PC-9 (cell line): ENCODE results near the gene SLC4A2. TPM values are rescaled to one million over a fixed set of nuclear protein-coding genes. Genes with fewer than 3 reads are reported as not detected.

Experiments
- BruUV-seq: library from RNA; stranded (reverse); fragments of 400-500 nt; replicated peaks from 2 replicates; lab custom pipeline; 2021; lab: Mats Ljungman, UMichigan
- CTCF ChIA-PET: fragments of 300-600 bp; sonication (Branson Sonifier 250); formaldehyde crosslinking; loops from one replicate; lab custom pipeline; 2022; ENCODE audit warnings: antibody characterized with exemption; lab: Charles Lee
- POLR2A ChIA-PET: fragments of 300-600 bp; sonication (Branson Sonifier 250); formaldehyde crosslinking; loops from one replicate; lab custom pipeline; 2022; ENCODE audit warnings: antibody characterized with exemption; ENCODE audit not compliant: unreplicated experiment; lab: Charles Lee
- DNase-seq, 2 experiments: peaks; one replicate each; pipeline versions ENCODE4 v3.0.0 to v3.0.0-alpha.2; 2015 to 2022; ENCODE audit warnings: mixed read lengths in 1 of 2
- H2AFZ ChIP-seq: fragments of 200-600 bp; sonication (generic); 2 replicates; pipeline ENCODE4 v1.8.1; 2017; ENCODE audit warnings: antibody characterized with exemption
- H3F3A ChIP-seq: fragments of 200-600 bp; sonication (generic); 2 replicates; pipeline ENCODE4 v1.8.1; 2017; ENCODE audit warnings: antibody characterized with exemption, mild to moderate bottlenecking, low read depth; ENCODE audit not compliant: insufficient read depth
- H3K27ac ChIP-seq: fragments of 200-600 bp; sonication (generic); 2 replicates; pipeline ENCODE4 v1.6.1; 2016; ENCODE audit warnings: mixed run types
- H3K27me3 ChIP-seq: fragments of 200-600 bp; sonication (generic); 2 replicates; pipeline ENCODE4 v1.6.1; 2016; ENCODE audit warnings: low read depth, mixed run types; ENCODE audit not compliant: insufficient read depth
- H3K36me3 ChIP-seq: fragments of 200-600 bp; sonication (generic); 2 replicates; pipeline ENCODE4 v1.6.1; 2016; ENCODE audit warnings: low read depth, mixed run types
- H3K4me1 ChIP-seq: fragments of 200-600 bp; sonication (generic); replicated peaks from 2 replicates; pipeline ENCODE4 v1.6.1; 2016; ENCODE audit warnings: mixed run types; ENCODE audit not compliant: insufficient read depth
- H3K4me2 ChIP-seq: fragments of 200-600 bp; sonication (generic); 2 replicates; pipeline ENCODE4 v1.6.1; 2017; ENCODE audit warnings: mixed run types
- H3K4me3 ChIP-seq: fragments of 200-600 bp; sonication (generic); 2 replicates; pipeline ENCODE4 v1.6.1; 2016; ENCODE audit warnings: mixed run types
- H3K79me2 ChIP-seq: fragments of 200-600 bp; sonication (generic); 2 replicates; pipeline ENCODE4 v1.6.1; 2017; ENCODE audit warnings: low read depth, mixed run types
- H3K9me2 ChIP-seq: fragments of 200-600 bp; sonication (generic); 2 replicates; pipeline ENCODE4 v1.8.1; 2017; ENCODE audit warnings: mild to moderate bottlenecking; ENCODE audit not compliant: insufficient read depth
- H3K9me3 ChIP-seq: fragments of 200-600 bp; sonication (generic); 2 replicates; pipeline ENCODE4 v1.8.1; 2016; ENCODE audit warnings: low read depth; ENCODE audit not compliant: insufficient read depth
- H4K20me1 ChIP-seq: fragments of 200-600 bp; sonication (generic); 2 replicates; pipeline ENCODE4 v1.8.1; 2017; ENCODE audit not compliant: insufficient read depth
- EZH2 ChIP-seq: fragments of 200-600 bp; sonication (generic); IDR thresholded peaks from 2 replicates; pipeline ENCODE4 v1.8.0; 2017; ENCODE audit warnings: antibody characterized with exemption, low read depth
- intact Hi-C: fragments of 100-400 bp; cut with micrococcal nuclease; formaldehyde crosslinking; loops from one replicate; pipeline ENCODE4 v1.10.0; 2022; ENCODE audit not compliant: unreplicated experiment
- total RNA-seq: library from RNA; stranded (reverse); gene quantifications from 2 replicates; pipeline ENCODE4 v1.2.3, GENCODE V29; 2021
- TF ChIP-seq, protein P1 (sequence below): fragments of 200-600 bp; sonication (generic); conservative IDR thresholded peaks from 2 replicates; pipeline ENCODE4 v1.6.1; 2017; ENCODE audit warnings: mixed run types, antibody characterized with exemption, mild to moderate bottlenecking, moderate library complexity

The SLC4A2 gene
- total RNA-seq, 1 experiment from 2014 or later, result 245 TPM

DNA sequence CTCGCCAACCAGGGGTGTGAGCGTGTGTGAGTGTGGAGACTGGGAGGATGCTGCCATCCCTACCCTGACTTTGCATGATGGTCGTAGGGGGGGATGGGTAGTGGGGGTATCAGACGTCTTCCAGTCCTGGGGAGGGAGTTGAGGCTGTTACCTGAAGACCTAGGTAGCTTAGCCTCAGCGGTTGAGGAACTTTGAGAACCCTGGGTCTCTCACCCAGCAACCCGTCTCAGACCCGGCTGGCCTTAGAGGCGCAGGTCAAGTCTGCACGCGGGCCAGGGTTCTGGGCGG lies 2.7 kb downstream of the SLC4A2 start:
- Histone ChIP-seq H3K4me3 (peak overlapping the region; percentile 59; the same call in 1 of the 2 replicates), H3K4me1 (peaks cover 46% of the 10 kb centered on the region), H3K79me2 (peaks cover 43% of the 10 kb centered on the region), H3K27me3 (no peaks in the 10 kb centered on the region), H3K36me3 (peaks cover 6% of the 10 kb centered on the region; the same call in 1 of the 2 replicates), H3K27ac (peak overlapping the region; percentile 85), H3K9me2 (no peaks in the 10 kb centered on the region), H3K4me2 (peak overlapping the region; percentile 93), H4K20me1 (peaks cover 23% of the 10 kb centered on the region), H2AFZ (no peak overlapping the region), H3K9me3 (no peaks in the 10 kb centered on the region), H3F3A (peaks cover 37% of the 10 kb centered on the region; the same call in 1 of the 2 replicates)
- no TSS peak for BruUV-seq
- DNase-seq, result no peak
- CTCF ChIA-PET, result interaction anchor here (0.6 to 1.2 kb wide), 3 partner anchors 24 to 288 kb away, joined by 3 to 8 read pairs (median 7); partner anchors contain the start of gene ABCB8
- intact Hi-C loops, result no loop called here
- POLR2A ChIA-PET, result interaction anchor here (0.5 to 0.6 kb wide), 2 partner anchors 33 to 36 kb away, joined by 4 to 8 read pairs; no protein-coding TSS in a partner anchor
- TF ChIP-seq, protein P1, sequence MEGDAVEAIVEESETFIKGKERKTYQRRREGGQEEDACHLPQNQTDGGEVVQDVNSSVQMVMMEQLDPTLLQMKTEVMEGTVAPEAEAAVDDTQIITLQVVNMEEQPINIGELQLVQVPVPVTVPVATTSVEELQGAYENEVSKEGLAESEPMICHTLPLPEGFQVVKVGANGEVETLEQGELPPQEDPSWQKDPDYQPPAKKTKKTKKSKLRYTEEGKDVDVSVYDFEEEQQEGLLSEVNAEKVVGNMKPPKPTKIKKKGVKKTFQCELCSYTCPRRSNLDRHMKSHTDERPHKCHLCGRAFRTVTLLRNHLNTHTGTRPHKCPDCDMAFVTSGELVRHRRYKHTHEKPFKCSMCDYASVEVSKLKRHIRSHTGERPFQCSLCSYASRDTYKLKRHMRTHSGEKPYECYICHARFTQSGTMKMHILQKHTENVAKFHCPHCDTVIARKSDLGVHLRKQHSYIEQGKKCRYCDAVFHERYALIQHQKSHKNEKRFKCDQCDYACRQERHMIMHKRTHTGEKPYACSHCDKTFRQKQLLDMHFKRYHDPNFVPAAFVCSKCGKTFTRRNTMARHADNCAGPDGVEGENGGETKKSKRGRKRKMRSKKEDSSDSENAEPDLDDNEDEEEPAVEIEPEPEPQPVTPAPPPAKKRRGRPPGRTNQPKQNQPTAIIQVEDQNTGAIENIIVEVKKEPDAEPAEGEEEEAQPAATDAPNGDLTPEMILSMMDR, result no peak
- TF ChIP-seq EZH2, result no peak

DNA sequence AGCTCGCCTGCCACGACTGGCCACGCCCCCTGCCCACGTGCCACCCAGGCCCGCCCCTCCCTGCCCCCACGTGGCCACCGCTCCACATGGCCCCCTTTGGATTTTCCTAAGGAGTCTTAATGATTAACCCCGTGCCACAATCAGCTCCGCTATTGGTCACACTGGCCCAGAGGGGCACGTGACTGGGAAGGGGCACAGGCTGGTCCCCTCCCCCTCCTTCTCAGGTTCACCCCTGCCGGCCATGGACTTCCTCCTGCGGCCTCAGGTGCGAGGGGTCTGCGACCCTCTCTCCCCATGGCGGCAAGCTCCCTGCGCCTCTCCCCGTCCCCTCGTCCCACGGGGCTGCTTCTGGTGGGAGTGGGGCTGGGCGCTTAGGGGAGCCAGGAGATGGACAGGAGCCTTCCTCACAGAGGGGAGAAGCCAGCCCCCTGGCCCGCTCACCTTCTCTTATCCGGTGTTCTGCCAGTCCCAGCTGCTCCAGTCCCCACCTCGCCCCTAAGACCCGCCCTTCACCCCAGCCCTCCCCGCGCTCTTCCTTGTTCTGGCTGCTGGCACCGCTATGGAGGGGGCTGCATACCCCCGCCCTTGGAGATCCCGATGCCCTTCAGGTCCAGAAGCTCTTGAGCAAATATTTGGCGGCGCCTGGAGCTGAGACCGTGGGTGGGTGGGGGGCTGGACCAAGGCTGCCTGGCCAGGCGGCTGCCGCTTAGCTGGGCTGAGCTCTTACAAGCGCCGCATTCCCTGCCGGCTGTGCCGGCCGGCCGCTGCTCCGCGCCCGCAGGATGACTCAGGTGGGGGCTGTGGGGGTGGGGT lies 3.2 kb downstream of the SLC4A2 start:
- peak; percentile 72 to 73 for DNase-seq
- Histone ChIP-seq H3K9me2 (no peaks in the 10 kb centered on the region), H3K4me2 (peak overlapping the region; percentile 93), H3K4me1 (peaks cover 45% of the 10 kb centered on the region), H3K79me2 (peaks cover 43% of the 10 kb centered on the region), H3K27ac (peak overlapping the region; percentile 85), H3K9me3 (no peaks in the 10 kb centered on the region), H3F3A (peaks cover 37% of the 10 kb centered on the region; the same call in 1 of the 2 replicates), H3K36me3 (peaks cover 10% of the 10 kb centered on the region; the same call in 1 of the 2 replicates), H3K4me3 (peak overlapping the region; percentile 59), H3K27me3 (no peaks in the 10 kb centered on the region), H2AFZ (no peak overlapping the region), H4K20me1 (peaks cover 23% of the 10 kb centered on the region)
- ChIA-PET POLR2A (interaction anchor here (0.5 to 0.8 kb wide), 3 partner anchors 18 to 37 kb away, joined by 3 to 8 read pairs (median 4); partner anchors contain the start of gene FASTK), CTCF (interaction anchor here (0.6 to 1.2 kb wide), 10 partner anchors 14 to 700 kb away, joined by 3 to 12 read pairs (median 6); partner anchors contain the start of gene ABCB8)
- intact Hi-C loops, result no loop called here
- TF ChIP-seq, protein P1, result no peak
- no peak for TF ChIP-seq EZH2
- BruUV-seq, result no TSS peak

DNA sequence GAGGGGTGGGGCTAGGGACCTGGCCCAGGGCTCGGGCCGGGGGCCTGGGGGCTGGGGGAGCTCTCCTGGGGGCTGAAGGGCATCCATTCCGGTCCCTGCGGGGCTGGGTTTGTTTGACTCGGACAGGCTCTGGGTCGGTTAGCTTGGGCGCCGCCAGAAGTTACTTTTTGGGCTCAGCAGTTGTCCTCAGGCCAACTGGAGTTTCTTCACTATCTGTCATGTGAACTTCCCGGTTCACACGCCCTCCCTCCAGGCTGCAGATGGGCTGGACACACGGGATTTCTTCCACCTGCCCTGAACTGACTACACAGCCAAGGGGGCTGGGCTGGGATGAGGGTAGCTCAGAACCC lies 3.8 kb downstream of the SLC4A2 start:
- H3K27ac ChIP-seq, result peak overlapping the region; percentile 85
- H3K4me2 ChIP-seq, result peak overlapping the region; percentile 93
- ChIA-PET POLR2A (interaction anchor here (0.6 to 0.8 kb wide), 2 partner anchors 18 to 23 kb away, joined by 3 read pairs; partner anchors contain the start of genes AGAP3 and FASTK), CTCF (interaction anchor here (0.6 to 1.1 kb wide), 5 partner anchors 14 to 626 kb away, joined by 4 to 8 read pairs (median 4); partner anchors contain the start of genes ABCB8 and TMUB1)
- DNase-seq, result peak; percentile 71 to 82
- TF ChIP-seq EZH2, result no peak
- TF ChIP-seq, protein P1, result no peak
- no peaks in the 10 kb centered on the region for H3K27me3 ChIP-seq
- H3K9me2 ChIP-seq, result no peaks in the 10 kb centered on the region
- H3K4me3 ChIP-seq, result peak overlapping the region; percentile 59; the same call in 1 of the 2 replicates
- H3K79me2 ChIP-seq, result peaks cover 43% of the 10 kb centered on the region
- H2AFZ ChIP-seq, result no peak overlapping the region
- peaks cover 37% of the 10 kb centered on the region; the same call in 1 of the 2 replicates for H3F3A ChIP-seq
- intact Hi-C loops, result no loop called here
- peaks cover 10% of the 10 kb centered on the region; the same call in 1 of the 2 replicates for H3K36me3 ChIP-seq
- no TSS peak for BruUV-seq
- H3K4me1 ChIP-seq, result peaks cover 45% of the 10 kb centered on the region
- H3K9me3 ChIP-seq, result no peaks in the 10 kb centered on the region
- H4K20me1 ChIP-seq, result peaks cover 23% of the 10 kb centered on the region
